GM19468 (cell line): ENCODE measurements around the gene KCNIP2.

Experiments
- ATAC-seq: cut with Tn5 transposase; IDR thresholded peaks from one replicate; pipeline ENCODE4 v1.9.1; 2021; ENCODE audit warnings: mild to moderate bottlenecking, moderate library complexity, moderate number of reproducible peaks; ENCODE audit not compliant: unreplicated experiment; ENCODE audit errors: extremely low read depth

The KCNIP2 gene

GRCh38 chr10:101843032-101844021 lies at the start of gene KCNIP2:
Gene KCNIP2 (minus strand): TSS chr10:101843800. CDS start chr10:101843568, 232 bp downstream.
- no peak for ATAC-seq

- no peak for ATAC-seq
Observed at GRCh38 chr10:101892782-101893391, 49.3 kb upstream of the KCNIP2 start.

- no peak for ATAC-seq
Observed at GRCh38 chr10:101889256-101890210, 45.9 kb upstream of the KCNIP2 start.

GRCh38 chr10:101888251-101888949 lies 44.8 kb upstream of the KCNIP2 start:
- ATAC-seq: no peak

- no peak for ATAC-seq
Observed at GRCh38 chr10:101887775-101888174, 44.2 kb upstream of the KCNIP2 start.

- ATAC-seq: no peak
Observed at GRCh38 chr10:101886521-101887312, 43.1 kb upstream of the KCNIP2 start.

GRCh38 chr10:101881036-101881774 lies 37.6 kb upstream of the KCNIP2 start:
- no peak for ATAC-seq

GRCh38 chr10:101880232-101880573 lies 36.6 kb upstream of the KCNIP2 start:
- ATAC-seq: no peak

GRCh38 chr10:101879456-101880231 lies 36.0 kb upstream of the KCNIP2 start:
- no peak for ATAC-seq

GRCh38 chr10:101878869-101879268 lies 35.3 kb upstream of the KCNIP2 start:
- ATAC-seq: no peak

- ATAC-seq: no peak
Observed at GRCh38 chr10:101875068-101875688, 31.6 kb upstream of the KCNIP2 start.

- ATAC-seq: no peak
Observed at GRCh38 chr10:101874252-101874651, 30.7 kb upstream of the KCNIP2 start.

GRCh38 chr10:101867931-101868330 lies 24.3 kb upstream of the KCNIP2 start:
- no peak for ATAC-seq

GRCh38 chr10:101859530-101859929 lies 15.9 kb upstream of the KCNIP2 start:
- no peak for ATAC-seq

GRCh38 chr10:101858723-101859500 lies 15.3 kb upstream of the KCNIP2 start:
- ATAC-seq: no peak

- no peak for ATAC-seq
Observed at GRCh38 chr10:101857802-101858476, 14.3 kb upstream of the KCNIP2 start.
